Prostate gland (tissue), 2 donors: Measurements from ENCODE around the gene PPP5C.

Source experiments
- POLR2A ChIP-seq: fragments of 450-650 bp; IDR thresholded peaks from one replicate; pipeline ENCODE4 v1.6.1; 2016; ENCODE audit warnings: antibody characterized with exemption, mild to moderate bottlenecking
- POLR2AphosphoS5 ChIP-seq: sonication (generic); formaldehyde crosslinking; IDR thresholded peaks from one replicate; pipeline ENCODE4 v1.6.1; 2017; ENCODE audit warnings: antibody characterized with exemption
- TF ChIP-seq, protein P1 (sequence below), 4 experiments: fragments of 200-600 bp in 2 of 4; fragments of 450-650 bp in 2 of 4; sonication (generic) in 2 of 4; IDR thresholded peaks; 1 replicate in 3 of 4; 2 replicates in 1 of 4; pipeline ENCODE4 v1.5.1; 2016 to 2019; ENCODE audit warnings: antibody characterized with exemption in 4 of 4, mild to moderate bottlenecking in 2 of 4, moderate library complexity in 2 of 4

DNA sequence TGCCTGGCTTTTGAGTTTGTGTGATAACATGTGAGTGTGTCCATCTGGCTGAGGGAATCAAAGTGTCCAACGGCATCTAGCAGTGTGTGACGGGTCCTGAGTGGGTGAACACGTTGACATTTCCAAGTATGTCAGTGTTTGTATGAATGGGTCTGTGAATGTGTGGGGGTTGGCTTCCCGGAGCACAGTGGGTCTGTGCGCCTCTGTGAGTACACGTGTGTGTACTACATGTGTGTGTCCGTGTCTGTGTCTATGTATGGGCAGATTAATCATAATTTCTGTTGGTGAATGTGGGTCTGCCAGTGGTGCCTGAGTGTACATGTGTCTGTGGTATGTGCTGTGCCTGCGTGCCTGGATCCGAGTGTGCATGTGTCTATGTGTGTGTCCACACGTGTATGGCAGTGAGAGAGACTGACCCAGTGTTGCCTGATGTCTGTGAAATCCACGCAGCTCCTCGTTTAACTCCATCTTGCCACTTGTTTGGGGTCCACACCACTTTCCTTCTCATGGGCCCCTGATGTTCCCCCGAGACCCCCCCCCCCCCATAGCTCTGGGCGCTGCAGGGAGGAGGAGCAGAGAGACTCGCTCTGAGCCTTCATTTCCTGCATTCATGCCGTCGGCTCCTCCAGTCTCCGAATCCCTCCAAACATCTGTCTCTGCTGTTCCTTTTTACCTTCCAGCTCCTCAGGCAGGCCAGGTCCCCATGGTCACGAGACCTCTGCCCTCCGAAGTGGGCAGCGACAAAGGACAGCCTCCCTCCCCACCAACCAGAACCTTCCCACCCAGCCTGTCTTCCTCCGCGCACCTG lies 61.2 kb downstream of the PPP5C start:
- TF ChIP-seq, protein P1, sequence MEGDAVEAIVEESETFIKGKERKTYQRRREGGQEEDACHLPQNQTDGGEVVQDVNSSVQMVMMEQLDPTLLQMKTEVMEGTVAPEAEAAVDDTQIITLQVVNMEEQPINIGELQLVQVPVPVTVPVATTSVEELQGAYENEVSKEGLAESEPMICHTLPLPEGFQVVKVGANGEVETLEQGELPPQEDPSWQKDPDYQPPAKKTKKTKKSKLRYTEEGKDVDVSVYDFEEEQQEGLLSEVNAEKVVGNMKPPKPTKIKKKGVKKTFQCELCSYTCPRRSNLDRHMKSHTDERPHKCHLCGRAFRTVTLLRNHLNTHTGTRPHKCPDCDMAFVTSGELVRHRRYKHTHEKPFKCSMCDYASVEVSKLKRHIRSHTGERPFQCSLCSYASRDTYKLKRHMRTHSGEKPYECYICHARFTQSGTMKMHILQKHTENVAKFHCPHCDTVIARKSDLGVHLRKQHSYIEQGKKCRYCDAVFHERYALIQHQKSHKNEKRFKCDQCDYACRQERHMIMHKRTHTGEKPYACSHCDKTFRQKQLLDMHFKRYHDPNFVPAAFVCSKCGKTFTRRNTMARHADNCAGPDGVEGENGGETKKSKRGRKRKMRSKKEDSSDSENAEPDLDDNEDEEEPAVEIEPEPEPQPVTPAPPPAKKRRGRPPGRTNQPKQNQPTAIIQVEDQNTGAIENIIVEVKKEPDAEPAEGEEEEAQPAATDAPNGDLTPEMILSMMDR (IDR thresholded peaks at IDR 0.05), result no peak
- no peak for TF ChIP-seq POLR2AphosphoS5
- no peak for TF ChIP-seq POLR2A
